T-cell (primary cell): ENCODE results near the gene ADCY1. TPM values are rescaled to one million over a fixed set of nuclear protein-coding genes. Genes with fewer than 3 reads are reported as not detected.

Experiments
- ATAC-seq, 4 experiments: fragments of 200-7000 bp in 3 of 4; fragments of 150-1000 bp in 1 of 4; cut with Tn5 transposase; replicated peaks in 1 of 4; 1 replicate in 3 of 4; 2 replicates in 1 of 4; pipeline ENCODE4 v1.10.0; 2021; ENCODE audit warnings: moderate library complexity in 3 of 4, mild to moderate bottlenecking in 2 of 4, moderate number of reproducible peaks in 1 of 4
- CTCF ChIA-PET, 2 donors: fragments of 300-600 bp; sonication (Branson Sonifier 250); formaldehyde crosslinking; loops; one replicate each; lab custom pipeline; 2022; ENCODE audit warnings: antibody characterized with exemption in 2 of 2; lab: Charles Lee
- POLR2A ChIA-PET, 2 donors: fragments of 300-600 bp; sonication (Branson Sonifier 250); formaldehyde crosslinking; loops; one replicate each; lab custom pipeline; 2022; ENCODE audit warnings: antibody characterized with exemption in 2 of 2; lab: Charles Lee
- DNase-seq, 35 experiments: peaks; one replicate each; pipeline versions ENCODE4 v3.0.0 to v3.0.0-alpha.2; 2013 to 2023
- H3K27ac ChIP-seq: one replicate; pipeline ENCODE4 v1.5.1; 2013; ENCODE audit warnings: low read length
- H3K27me3 ChIP-seq, 2 experiments: replicated peaks in 1 of 2; 1 replicate in 1 of 2; 2 replicates in 1 of 2; pipeline versions ENCODE4 v1.6.1 to v1.7.0; 2013; ENCODE audit warnings: low read length in 1 of 2, mixed read lengths in 1 of 2; ENCODE audit not compliant: control insufficient read depth in 2 of 2, insufficient read depth in 2 of 2; ENCODE audit errors: extremely low read depth in 1 of 2
- H3K36me3 ChIP-seq, 2 donors: 1 replicate in 1 of 2; 2 replicates in 1 of 2; pipeline versions ENCODE4 v1.6.1 to v1.7.0; 2013; ENCODE audit warnings: low read length in 1 of 2; ENCODE audit not compliant: control insufficient read depth in 2 of 2, insufficient read depth in 1 of 2; ENCODE audit errors: extremely low read depth in 1 of 2
- H3K4me1 ChIP-seq, 2 experiments: 1 replicate in 1 of 2; 2 replicates in 1 of 2; pipeline versions ENCODE4 v1.6.1 to v1.7.0; 2013; ENCODE audit warnings: low read length in 2 of 2, mixed read lengths in 1 of 2; ENCODE audit not compliant: insufficient read depth in 2 of 2, control insufficient read depth in 1 of 2; ENCODE audit errors: extremely low read depth in 1 of 2
- H3K4me3 ChIP-seq, 2 donors: 1 replicate in 1 of 2; 2 replicates in 1 of 2; pipeline versions ENCODE4 v1.5.1 to v1.7.0; 2013; ENCODE audit warnings: mild to moderate bottlenecking in 2 of 2, low read length in 1 of 2, moderate library complexity in 1 of 2; ENCODE audit not compliant: control insufficient read depth in 1 of 2; ENCODE audit errors: extremely low read depth in 1 of 2
- H3K9me3 ChIP-seq: 2 replicates; pipeline ENCODE4 v1.7.0; 2013
- H3K27ac Mint-ChIP-seq, 2 donors: one replicate each; pipeline ENCODE4 v1.8.0; 2020 to 2021; ENCODE audit warnings: mild to moderate bottlenecking in 2 of 2, mixed read lengths in 2 of 2
- H3K27me3 Mint-ChIP-seq, 2 donors: one replicate each; pipeline ENCODE4 v1.8.0; 2021 to 2022; ENCODE audit warnings: mixed read lengths in 2 of 2
- H3K36me3 Mint-ChIP-seq: one replicate; pipeline ENCODE4 v1.8.0; 2021; ENCODE audit warnings: mixed read lengths
- H3K4me1 Mint-ChIP-seq, 3 donors: one replicate each; pipeline ENCODE4 v1.8.0; 2020 to 2022; ENCODE audit warnings: mixed read lengths in 3 of 3, mild to moderate bottlenecking in 1 of 3
- H3K4me3 Mint-ChIP-seq, 3 donors: one replicate each; pipeline ENCODE4 v1.8.0; 2020 to 2022; ENCODE audit warnings: mild to moderate bottlenecking in 3 of 3, mixed read lengths in 3 of 3, moderate library complexity in 3 of 3
- H3K9me3 Mint-ChIP-seq, 3 donors: one replicate each; pipeline ENCODE4 v1.8.0; 2020 to 2022; ENCODE audit warnings: mixed read lengths in 3 of 3
- WGBS: methylation state at CpG from one replicate; pipeline ENCODE4 v1.1.5; 2013; ENCODE audit warnings: missing lambda C conversion rate; ENCODE audit not compliant: insufficient coverage; 5-methylcytosine and 5-hydroxymethylcytosine counted together
- total RNA-seq, 35 experiments: library from RNA in 6 of 35; stranded (reverse) in 6 of 35; fragments of 120-200 nt in 1 of 35; gene quantifications; one replicate each; pipeline versions ENCODE4 v1.2.1 to v1.2.4 and lab custom pipeline; 2013 to 2026

ADCY1 gene
- total RNA-seq, 5 donors from 2014 or later (not counting 1 experiment from before 2014, with no cell fraction given) = 0.03 to 0.44 (median 0.05) TPM

DNA sequence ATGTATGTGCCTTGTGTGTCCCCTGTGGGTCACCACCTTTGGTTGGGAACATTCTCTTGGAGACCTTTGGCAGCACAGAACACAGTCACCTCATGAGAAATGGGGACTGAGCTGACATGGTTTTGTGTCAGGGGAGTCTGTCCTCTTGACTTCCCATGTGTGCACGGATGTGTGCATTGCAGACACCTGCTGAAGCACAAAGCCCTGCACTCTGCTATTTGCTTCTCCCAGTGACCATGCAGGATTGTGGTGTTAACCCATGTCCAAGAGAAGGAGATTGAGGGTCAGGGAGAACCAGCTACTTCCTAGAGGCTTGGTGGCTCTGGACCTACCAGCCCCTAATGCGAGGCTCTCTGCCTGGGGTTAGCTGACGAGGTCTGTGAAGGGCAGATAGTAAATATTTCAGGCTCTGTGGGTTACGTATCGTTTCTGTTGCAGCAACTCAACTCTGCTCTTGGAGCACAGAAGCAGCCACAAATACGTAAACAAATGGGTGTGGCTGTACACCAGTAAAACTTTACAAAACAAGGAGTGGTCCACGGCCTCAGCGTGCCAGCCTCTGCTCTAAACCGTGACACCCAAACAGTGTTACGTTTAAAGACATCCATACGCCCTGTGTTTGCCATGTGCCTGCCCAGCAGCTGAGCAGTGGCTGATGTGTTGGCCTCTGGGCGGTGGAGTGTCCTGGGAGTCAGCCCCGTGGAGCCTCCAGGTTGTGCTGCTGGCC lies 51.7 kb downstream of the ADCY1 start:
- CTCF ChIA-PET = no interaction called here
- Histone ChIP-seq H3K36me3 (no peaks in the 10 kb centered on the region), H3K4me1 (no peaks in the 10 kb centered on the region), H3K4me3 (no peak overlapping the region), H3K27ac (no peak overlapping the region), H3K27me3 (peaks cover 0 to 6% of the 10 kb centered on the region in 2 experiments), H3K9me3 (no peaks in the 10 kb centered on the region)
- ATAC-seq (no peak), DNase-seq (no peak)
- WGBS = 82% methylated on average over 12 of the region's 13 CpGs
- POLR2A ChIA-PET = no interaction called here
- Mint-ChIP-seq H3K4me1 (no peaks in the 10 kb centered on the region), H3K27me3 (peaks cover 3 to 14% of the 10 kb centered on the region in 2 donors), H3K4me3 (no peak overlapping the region), H3K9me3 (peaks cover 0 to 9% (median 4%) of the 10 kb centered on the region in 3 donors), H3K36me3 (no peaks in the 10 kb centered on the region), H3K27ac (no peak overlapping the region)

GRCh38 chr7:45626441-45627430 lies 52.6 kb downstream of the ADCY1 start:
- no peak for ATAC-seq
- peaks cover 3 to 14% of the 10 kb centered on the region in 2 donors for H3K27me3 Mint-ChIP-seq
- ChIA-PET POLR2A (no interaction called here), CTCF (no interaction called here)
- no peaks in the 10 kb centered on the region for H3K4me1 Mint-ChIP-seq
- no peak for DNase-seq
- no peak overlapping the region for H3K27ac Mint-ChIP-seq
- peaks cover 0 to 8% (median 4%) of the 10 kb centered on the region in 3 donors for H3K9me3 Mint-ChIP-seq
- Histone ChIP-seq H3K27me3 (peaks cover 0 to 6% of the 10 kb centered on the region in 2 experiments), H3K27ac (no peak overlapping the region), H3K9me3 (no peaks in the 10 kb centered on the region), H3K36me3 (no peaks in the 10 kb centered on the region), H3K4me3 (no peak overlapping the region), H3K4me1 (no peaks in the 10 kb centered on the region)
- H3K36me3 Mint-ChIP-seq = no peaks in the 10 kb centered on the region
- no peak overlapping the region for H3K4me3 Mint-ChIP-seq
- WGBS = 83% methylated on average over 7 of the region's 9 CpGs

DNA sequence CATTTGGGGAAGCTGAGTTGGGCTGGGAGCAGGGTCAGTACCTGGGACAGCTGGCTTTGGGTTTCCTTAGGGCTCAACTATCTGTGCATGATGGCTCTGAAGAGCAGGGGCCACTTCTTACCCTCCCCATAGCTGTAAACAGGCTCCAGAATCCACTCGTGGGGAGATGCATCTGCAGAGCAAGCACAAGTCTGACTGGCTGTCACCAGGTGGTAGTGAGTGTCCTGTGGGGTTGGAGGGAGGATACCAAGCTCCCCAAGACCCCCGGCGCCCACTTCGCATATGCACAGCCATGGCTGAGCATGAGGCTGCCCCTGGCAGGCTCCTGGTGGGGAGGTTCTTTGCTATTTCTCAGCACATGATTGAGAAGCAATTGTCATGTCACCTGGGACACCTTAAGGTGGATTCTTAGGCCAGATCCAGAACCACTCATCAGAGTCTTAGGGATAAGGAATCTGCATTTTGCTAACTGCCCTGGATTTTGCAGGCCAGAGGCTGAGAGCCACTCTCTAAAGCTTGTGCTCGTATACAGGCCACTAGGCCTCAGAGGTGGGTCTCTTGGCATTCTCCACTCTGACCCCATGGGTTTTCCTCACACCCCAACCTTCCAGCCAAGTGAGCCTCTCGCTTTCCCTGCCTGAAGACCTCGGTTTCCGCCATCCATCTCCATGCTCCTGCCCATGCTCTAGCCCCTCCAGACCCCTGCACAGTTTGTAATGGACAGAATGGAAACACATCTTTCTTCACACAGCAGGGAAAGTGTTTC lies 53.7 kb downstream of the ADCY1 start:
- Mint-ChIP-seq H3K27me3 (peaks cover 3 to 14% of the 10 kb centered on the region in 2 donors), H3K9me3 (peaks cover 0 to 8% (median 4%) of the 10 kb centered on the region in 3 donors), H3K4me1 (no peaks in the 10 kb centered on the region), H3K27ac (no peak overlapping the region), H3K36me3 (no peaks in the 10 kb centered on the region), H3K4me3 (no peak overlapping the region)
- ATAC-seq = no peak
- H3K27ac ChIP-seq = no peak overlapping the region
- 83% methylated on average over 6 of the region's 8 CpGs for WGBS
- ChIA-PET CTCF (no interaction called here), POLR2A (no interaction called here)
- no peak for DNase-seq
- no peaks in the 10 kb centered on the region for H3K4me1 ChIP-seq
- no peaks in the 10 kb centered on the region for H3K36me3 ChIP-seq
- H3K27me3 ChIP-seq = peaks cover 0 to 5% of the 10 kb centered on the region in 2 experiments
- H3K9me3 ChIP-seq = no peaks in the 10 kb centered on the region
- no peak overlapping the region for H3K4me3 ChIP-seq

DNA sequence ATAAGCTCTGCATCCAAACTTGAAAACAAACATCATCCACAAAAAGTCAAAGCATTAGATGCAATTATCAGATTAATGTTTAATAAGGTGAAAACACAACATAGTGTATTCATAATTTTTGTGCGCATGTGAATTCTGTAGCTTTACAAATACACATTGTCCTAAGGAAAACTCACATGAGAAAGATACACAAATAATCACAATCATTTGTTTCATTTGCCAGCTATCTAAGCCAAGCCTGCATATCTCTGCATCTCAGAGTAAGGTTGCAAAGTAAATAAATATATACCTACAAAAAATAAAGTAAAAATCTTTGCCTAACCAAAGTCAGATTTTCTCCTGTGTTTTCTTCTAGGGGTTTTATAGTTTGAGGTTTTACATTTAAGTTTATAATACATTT lies 57.4 kb downstream of the ADCY1 start:
- H3K36me3 ChIP-seq = no peaks in the 10 kb centered on the region
- no peaks in the 10 kb centered on the region for H3K27me3 ChIP-seq
- no peak overlapping the region for H3K4me3 ChIP-seq
- Mint-ChIP-seq H3K4me1 (no peaks in the 10 kb centered on the region), H3K9me3 (peaks cover 0 to 8% (median 4%) of the 10 kb centered on the region in 3 donors), H3K27ac (no peak overlapping the region), H3K27me3 (peaks cover 0 to 14% of the 10 kb centered on the region in 2 donors), H3K4me3 (no peak overlapping the region), H3K36me3 (no peaks in the 10 kb centered on the region)
- DNase-seq (no peak), ATAC-seq (no peak)
- no peaks in the 10 kb centered on the region for H3K4me1 ChIP-seq
- no peaks in the 10 kb centered on the region for H3K9me3 ChIP-seq
- ChIA-PET POLR2A (no interaction called here), CTCF (no interaction called here)
- WGBS = no CpG with 5 or more reads among the region's 1 CpG
- no peak overlapping the region for H3K27ac ChIP-seq

DNA sequence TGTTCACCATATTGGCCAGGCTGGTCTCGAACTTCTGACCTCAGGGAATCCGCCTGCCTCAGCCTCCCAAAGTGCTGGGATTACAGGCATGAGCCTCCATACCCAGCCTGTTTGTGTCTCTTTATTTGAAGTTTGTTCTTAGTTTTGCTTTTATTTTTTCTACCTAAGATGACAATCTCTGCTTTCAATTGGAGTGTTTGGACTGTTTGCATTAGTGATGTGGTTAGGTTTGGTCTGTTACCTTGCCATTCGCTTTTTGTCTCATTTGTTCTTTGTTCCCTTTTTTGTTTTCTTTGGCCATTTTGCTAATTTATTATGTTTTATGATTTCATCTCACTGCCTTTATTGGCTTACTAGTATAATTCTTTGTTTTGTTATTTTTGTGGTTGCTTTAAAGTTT lies 62.6 kb downstream of the ADCY1 start:
- no CpG with 5 or more reads among the region's 3 CpGs for WGBS
- ATAC-seq = no peak
- no peaks in the 10 kb centered on the region for H3K4me1 Mint-ChIP-seq
- no peaks in the 10 kb centered on the region for H3K36me3 Mint-ChIP-seq
- Histone ChIP-seq H3K27ac (no peak overlapping the region), H3K27me3 (no peaks in the 10 kb centered on the region), H3K36me3 (no peaks in the 10 kb centered on the region), H3K4me1 (no peaks in the 10 kb centered on the region), H3K4me3 (no peak overlapping the region), H3K9me3 (no peaks in the 10 kb centered on the region)
- peaks cover 4 to 22% of the 10 kb centered on the region in 2 donors for H3K27me3 Mint-ChIP-seq
- POLR2A ChIA-PET = no interaction called here
- no peaks in the 10 kb centered on the region for H3K9me3 Mint-ChIP-seq
- CTCF ChIA-PET = no interaction called here
- DNase-seq = no peak
- no peak overlapping the region for H3K27ac Mint-ChIP-seq
- no peak overlapping the region for H3K4me3 Mint-ChIP-seq

DNA sequence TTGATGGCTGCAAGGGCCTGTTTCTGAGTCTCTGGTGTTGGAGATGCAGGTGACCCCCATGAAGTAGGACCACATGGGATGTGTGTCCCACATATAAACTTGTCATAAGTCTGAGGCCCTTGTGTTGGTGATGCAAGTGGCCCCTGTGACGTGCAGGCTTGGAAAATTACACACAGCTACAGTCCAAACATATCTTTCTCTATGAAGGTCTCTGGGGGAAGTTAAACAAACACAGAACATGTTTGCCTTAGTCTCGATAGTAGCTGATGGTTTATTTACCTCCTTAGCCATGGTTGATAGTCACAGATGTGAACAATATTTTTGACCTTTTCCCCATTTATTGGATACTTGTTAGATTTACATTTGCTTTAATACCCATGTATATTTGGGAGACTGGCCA lies 64.7 kb downstream of the ADCY1 start:
- WGBS = no CpG with 5 or more reads among the region's 2 CpGs
- no peaks in the 10 kb centered on the region for H3K4me1 ChIP-seq
- H3K27me3 ChIP-seq = no peaks in the 10 kb centered on the region
- H3K36me3 ChIP-seq = no peaks in the 10 kb centered on the region
- H3K4me3 Mint-ChIP-seq = no peak overlapping the region
- ChIA-PET POLR2A (no interaction called here), CTCF (no interaction called here)
- peaks cover 6 to 25% of the 10 kb centered on the region in 2 donors for H3K27me3 Mint-ChIP-seq
- DNase-seq (no peak), ATAC-seq (no peak)
- no peak overlapping the region for H3K4me3 ChIP-seq
- no peaks in the 10 kb centered on the region for H3K4me1 Mint-ChIP-seq
- no peak overlapping the region for H3K27ac Mint-ChIP-seq
- no peaks in the 10 kb centered on the region for H3K9me3 ChIP-seq
- no peak overlapping the region for H3K27ac ChIP-seq
- H3K36me3 Mint-ChIP-seq = no peaks in the 10 kb centered on the region
- no peaks in the 10 kb centered on the region for H3K9me3 Mint-ChIP-seq
